ENCODE data around the gene FRAT2.
"Not testable (repeated sequence)": the region's sequence is repeated elsewhere in the genome, so short reads cannot be mapped to it uniquely, and the experiment has no call there.

The FRAT2 gene

GRCh38 chr10:97362310-97363033 is 27.9 kb upstream of the FRAT2 start:
- Mint-ChIP-seq H3K36me3 (peaks cover 66% of the 10 kb centered on the region), H3K27ac (peak overlapping the region; percentile 65), H3K4me1 (no peaks in the 10 kb centered on the region), H3K4me3 (no peak overlapping the region), H3K9me3 (no peaks in the 10 kb centered on the region)
- ATAC-seq (no peak), DNase-seq (ENCODE audit: low spot score in 2 of 2) (no peak)

GRCh38 chr10:97361537-97361901 is 27.0 kb upstream of the FRAT2 start:
- ATAC-seq (no peak), DNase-seq (ENCODE audit: low spot score in 2 of 2) (no peak)
- Mint-ChIP-seq H3K27ac (peak overlapping the region; percentile 26), H3K4me3 (no peak overlapping the region), H3K9me3 (no peaks in the 10 kb centered on the region), H3K4me1 (peaks cover 1% of the 10 kb centered on the region), H3K36me3 (peaks cover 66% of the 10 kb centered on the region)

- Mint-ChIP-seq H3K9me3 (no peaks in the 10 kb centered on the region), H3K27ac (peak overlapping the region; percentile 26), H3K36me3 (peaks cover 66% of the 10 kb centered on the region), H3K4me3 (no peak overlapping the region), H3K4me1 (peaks cover 7% of the 10 kb centered on the region)
- DNase-seq (ENCODE audit: low spot score in 2 of 2) (no peak), ATAC-seq (no peak)
Observed at GRCh38 chr10:97360705-97361536, 26.4 kb upstream of the FRAT2 start.

GRCh38 chr10:97358781-97359180 is 24.3 kb upstream of the FRAT2 start:
- Mint-ChIP-seq H3K36me3 (peaks cover 62% of the 10 kb centered on the region), H3K9me3 (no peaks in the 10 kb centered on the region), H3K4me3 (no peak overlapping the region), H3K4me1 (peaks cover 13% of the 10 kb centered on the region), H3K27ac (peak overlapping the region; percentile 58)
- ATAC-seq (no peak), DNase-seq (ENCODE audit: low spot score in 2 of 2) (no peak)

- Mint-ChIP-seq H3K4me1 (peaks cover 13% of the 10 kb centered on the region), H3K27ac (peak overlapping the region; percentile 58), H3K4me3 (no peak overlapping the region), H3K36me3 (peaks cover 62% of the 10 kb centered on the region), H3K9me3 (no peaks in the 10 kb centered on the region)
- no peak for ATAC-seq
- DNase-seq (ENCODE audit: low spot score in 2 of 2) = no peak
Observed at GRCh38 chr10:97358349-97358748, 23.8 kb upstream of the FRAT2 start.

GRCh38 chr10:97356918-97357317 is 22.4 kb upstream of the FRAT2 start:
- peaks cover 62% of the 10 kb centered on the region for H3K36me3 Mint-ChIP-seq

GRCh38 chr10:97356318-97356914 is 21.9 kb upstream of the FRAT2 start:
- Mint-ChIP-seq H3K4me3 (no peak overlapping the region), H3K9me3 (no peaks in the 10 kb centered on the region), H3K27ac (no peak overlapping the region), H3K36me3 (peaks cover 62% of the 10 kb centered on the region), H3K4me1 (peaks cover 13% of the 10 kb centered on the region)
- DNase-seq (ENCODE audit: low spot score in 2 of 2) (no peak), ATAC-seq (peak; percentile 60)

More at GRCh38 chr10:97356918-97357317, 22.4 kb upstream of the FRAT2 start:
- Mint-ChIP-seq H3K9me3 (no peaks in the 10 kb centered on the region), H3K4me3 (no peak overlapping the region), H3K4me1 (peaks cover 13% of the 10 kb centered on the region), H3K27ac (no peak overlapping the region)
- no peak for ATAC-seq
- no peak for DNase-seq (ENCODE audit: low spot score in 2 of 2)

- Mint-ChIP-seq H3K4me1 (peaks cover 13% of the 10 kb centered on the region), H3K4me3 (no peak overlapping the region), H3K27ac (peak overlapping the region; percentile 68), H3K36me3 (peaks cover 59% of the 10 kb centered on the region), H3K9me3 (no peaks in the 10 kb centered on the region)
- no peak for ATAC-seq
- DNase-seq (ENCODE audit: low spot score in 2 of 2) = no peak
Observed at GRCh38 chr10:97355571-97355975, 21.0 kb upstream of the FRAT2 start.

GRCh38 chr10:97353945-97354344 is 19.4 kb upstream of the FRAT2 start:
- H3K4me3 Mint-ChIP-seq = no peak overlapping the region
- H3K9me3 Mint-ChIP-seq = no peaks in the 10 kb centered on the region
- H3K36me3 Mint-ChIP-seq = peaks cover 48% of the 10 kb centered on the region
- DNase-seq (ENCODE audit: low spot score in 2 of 2) (no peak), ATAC-seq (no peak)
- peaks cover 13% of the 10 kb centered on the region for H3K4me1 Mint-ChIP-seq
- H3K27ac Mint-ChIP-seq = no peak overlapping the region

- H3K4me3 Mint-ChIP-seq = no peak overlapping the region
- H3K36me3 Mint-ChIP-seq = peaks cover 8% of the 10 kb centered on the region
- no peaks in the 10 kb centered on the region for H3K4me1 Mint-ChIP-seq
- no peaks in the 10 kb centered on the region for H3K9me3 Mint-ChIP-seq
- no peak for ATAC-seq
- no peak for DNase-seq (ENCODE audit: low spot score in 2 of 2)
- no peak overlapping the region for H3K27ac Mint-ChIP-seq
Observed at GRCh38 chr10:97349752-97350513, 15.4 kb upstream of the FRAT2 start.

- Mint-ChIP-seq H3K27ac (no peak overlapping the region), H3K4me3 (no peak overlapping the region), H3K36me3 (no peaks in the 10 kb centered on the region), H3K9me3 (no peaks in the 10 kb centered on the region), H3K4me1 (no peaks in the 10 kb centered on the region)
- ATAC-seq = no peak
- no peak for DNase-seq (ENCODE audit: low spot score in 2 of 2)
Observed at GRCh38 chr10:97347317-97347716, 12.8 kb upstream of the FRAT2 start.

GRCh38 chr10:97343664-97344063 is 9.1 kb upstream of the FRAT2 start:
- not testable (repeated sequence) for H3K27ac Mint-ChIP-seq; H3K36me3 Mint-ChIP-seq; ATAC-seq; H3K4me1 Mint-ChIP-seq; H3K9me3 Mint-ChIP-seq; DNase-seq (ENCODE audit: low spot score in 2 of 2); H3K4me3 Mint-ChIP-seq

- Mint-ChIP-seq H3K36me3 (no peaks in the 10 kb centered on the region), H3K27ac (no peak overlapping the region), H3K4me3 (no peak overlapping the region), H3K9me3 (no peaks in the 10 kb centered on the region), H3K4me1 (no peaks in the 10 kb centered on the region)
- DNase-seq (ENCODE audit: low spot score in 2 of 2) (no peak), ATAC-seq (no peak)
Observed at GRCh38 chr10:97341416-97341815, 6.9 kb upstream of the FRAT2 start.

GRCh38 chr10:97338041-97338440 is 3.5 kb upstream of the FRAT2 start:
- DNase-seq (ENCODE audit: low spot score in 2 of 2) = no peak
- H3K27ac Mint-ChIP-seq = no peak overlapping the region
- H3K36me3 Mint-ChIP-seq = peaks cover 6% of the 10 kb centered on the region
- no peak for ATAC-seq
- no peak overlapping the region for H3K4me3 Mint-ChIP-seq
- H3K4me1 Mint-ChIP-seq = peaks cover 8% of the 10 kb centered on the region
- no peaks in the 10 kb centered on the region for H3K9me3 Mint-ChIP-seq
